ENCODE results near the gene ARX. TPM values are rescaled to one million over a fixed set of nuclear protein-coding genes. Genes with fewer than 3 reads are reported as not detected.

The ARX gene
- total and polyA plus RNA-seq, 9 of the 15 experiments (the other 6 are each of a cell fraction or from before 2014, with no cell fraction given) = 0.03 TPM; not detected in 8

- TF ChIP-seq RNF219 (CRISPR knock-in tag; IDR thresholded peaks at IDR 0.05) (no peak), PRMT5 (CRISPR knock-in tag; IDR thresholded peaks at IDR 0.05) (no peak), ZNF146 (CRISPR knock-in tag; IDR thresholded peaks at IDR 0.05; ENCODE audit: unreplicated experiment) (no peak)
Observed at GRCh38 chrX:25019707-25020390, 4.1 kb upstream of the ARX start (continued).

- BruUV-seq (replicated peaks) = no TSS peak
- TF ChIP-seq MLLT1 (IDR thresholded peaks at IDR 0.05) (no peak), CGGBP1 (CRISPR knock-in tag; IDR thresholded peaks at IDR 0.05) (no peak), RAD51 (IDR thresholded peaks at IDR 0.05; ENCODE audit: borderline replicate concordance, low read depth) (no peak), FOXJ3 (CRISPR knock-in tag; IDR thresholded peaks at IDR 0.05) (no peak), RFX7 (CRISPR knock-in tag; IDR thresholded peaks at IDR 0.05) (no peak), BMI1 (IDR thresholded peaks at IDR 0.05; ENCODE audit: low read length) (no peak), LCOR (CRISPR knock-in tag; IDR thresholded peaks at IDR 0.05) (no peak), E2F3 (CRISPR knock-in tag; IDR thresholded peaks at IDR 0.05) (no peak), L3MBTL2 (IDR thresholded peaks at IDR 0.05) (no peak), JUN (IDR thresholded peaks at IDR 0.05; ENCODE audit: borderline replicate concordance, low read depth, low read length) (no peak), JUN (CRISPR knock-in tag; IDR thresholded peaks at IDR 0.05; ENCODE audit: borderline replicate concordance) (no peak), ZNF740 (CRISPR knock-in tag; IDR thresholded peaks at IDR 0.05) (no peak), ZNF740 (tag; IDR thresholded peaks at IDR 0.05) (no peak), SRF (CRISPR knock-in tag; IDR thresholded peaks at IDR 0.05) (no peak)
Observed at GRCh38 chrX:25018682-25019081, 2.9 kb upstream of the ARX start.

More at GRCh38 chrX:25018682-25019081, 2.9 kb upstream of the ARX start:
- 4% methylated on average over 3 of the region's 3 CpGs for WGBS (ENCODE audit: insufficient coverage, low coverage, missing lambda C conversion rate)
- Histone ChIP-seq H3K79me2 (ENCODE audit: control insufficient read depth, insufficient read depth, low read length) (no peaks in the 10 kb centered on the region), H3K36me3 (ENCODE audit: control insufficient read depth, insufficient read depth, low read length) (no peaks in the 10 kb centered on the region), H4K20me1 (replicated peaks; ENCODE audit: control insufficient read depth, insufficient read depth, low read length) (no peaks in the 10 kb centered on the region), H3K9me3 (replicated peaks; ENCODE audit: control insufficient read depth, insufficient read depth, low read depth, low read length) (no peaks in the 10 kb centered on the region), H3K4me3 (no peak overlapping the region), H3K27ac (ENCODE audit: extremely low read depth, low read depth, low read length) (no peak overlapping the region), H3K9me1 (ENCODE audit: control insufficient read depth, insufficient read depth, low read length) (no peaks in the 10 kb centered on the region), H3K27me3 (ENCODE audit: control insufficient read depth in 2 of 2, insufficient read depth in 2 of 2, low read length in 2 of 2) (peaks cover 21 to 62% of the 10 kb centered on the region in 2 experiments), H2AFZ (ENCODE audit: low read depth, low read length) (no peak overlapping the region), H3K4me1 (replicated peaks in 1 of 2; ENCODE audit: control insufficient read depth in 2 of 2, insufficient read depth in 2 of 2, low read length in 2 of 2) (peaks cover 0 to 33% of the 10 kb centered on the region in 2 experiments; a peak in 3 of 5 replicates), H3K9ac (ENCODE audit: insufficient read depth in 1 of 2, low read depth in 2 of 2, low read length in 2 of 2) (no peak overlapping the region), H3K4me2 (ENCODE audit: insufficient read depth, low read length) (no peak overlapping the region)
- in situ Hi-C loops (cut with MboI) (no loop called here), intact Hi-C loops (cut with micrococcal nuclease) (loop anchor here (5.0 kb wide), 1 partner anchor 621 kb away; no protein-coding TSS in a partner anchor)
- CTCF ChIA-PET (ENCODE audit: low intra/inter-chr PET ratio) = no interaction called here
- ATAC-seq (no peak), FAIRE-seq (no peak), DNase-seq (ENCODE audit: extremely low read depth in 1 of 4, low spot score in 3 of 4) (no peak)
- POLR2A ChIA-PET = no interaction called here
